Myocyte (in vitro differentiated cells): ENCODE measurements around the gene LAMA1. TPM values are rescaled to one million over a fixed set of nuclear protein-coding genes. Genes with fewer than 3 reads are reported as not detected.

Experiments
- DNase-seq: peaks from one replicate; pipeline ENCODE4 v3.0.0-alpha.2; 2012; ENCODE audit warnings: low read depth
- total RNA-seq: library from RNA; depleted of rRNA; stranded (reverse); fragments of >200 nt; gene quantifications from 2 replicates; pipeline ENCODE4 v1.2.3, GENCODE V29; 2014

Gene LAMA1
- total RNA-seq, 1 donor from 2014 or later: 0.56 TPM

- no peak for DNase-seq
These were observed 123.4 kb downstream of the LAMA1 start for GRCh38 chr18:6994056-6994770.

GRCh38 chr18:6992761-6993160 is 124.8 kb downstream of the LAMA1 start:
- DNase-seq: no peak

GRCh38 chr18:6983366-6983765 is 134.2 kb downstream of the LAMA1 start:
- no peak for DNase-seq

- no peak for DNase-seq
These were observed 135.2 kb downstream of the LAMA1 start for GRCh38 chr18:6982398-6982797.

GRCh38 chr18:6980363-6980762 is 137.2 kb downstream of the LAMA1 start:
- DNase-seq: no peak

GRCh38 chr18:6979954-6980353 is 137.6 kb downstream of the LAMA1 start:
- no peak for DNase-seq

GRCh38 chr18:6976935-6977334 is 140.7 kb downstream of the LAMA1 start:
- no peak for DNase-seq

GRCh38 chr18:6975084-6975483 is 142.5 kb downstream of the LAMA1 start:
- no peak for DNase-seq

GRCh38 chr18:6971823-6972478 is 145.6 kb downstream of the LAMA1 start:
- DNase-seq: no peak

GRCh38 chr18:6963452-6964097 is 154.0 kb downstream of the LAMA1 start:
- DNase-seq: no peak

- no peak for DNase-seq
These were observed 154.8 kb downstream of the LAMA1 start for GRCh38 chr18:6962571-6963451.

- no peak for DNase-seq
These were observed 156.3 kb downstream of the LAMA1 start for GRCh38 chr18:6961331-6961730.

GRCh38 chr18:6960656-6961055 is 156.9 kb downstream of the LAMA1 start:
- no peak for DNase-seq

- no peak for DNase-seq
These were observed 157.5 kb downstream of the LAMA1 start for GRCh38 chr18:6960124-6960523.

GRCh38 chr18:6959110-6959509 is 158.5 kb downstream of the LAMA1 start:
- DNase-seq: no peak

- DNase-seq: no peak
These were observed 160.6 kb downstream of the LAMA1 start for GRCh38 chr18:6956999-6957398.

GRCh38 chr18:6956495-6956894 is 161.1 kb downstream of the LAMA1 start:
- DNase-seq: no peak

GRCh38 chr18:6955304-6955703 is 162.3 kb downstream of the LAMA1 start:
- DNase-seq: no peak

GRCh38 chr18:6954501-6954900 is 163.1 kb downstream of the LAMA1 start:
- DNase-seq: no peak

- no peak for DNase-seq
These were observed 166.1 kb downstream of the LAMA1 start for GRCh38 chr18:6951336-6952090.

GRCh38 chr18:6950641-6951040 is 167.0 kb downstream of the LAMA1 start:
- no peak for DNase-seq
